Psoas muscle (tissue), 8 donors: Measurements from ENCODE around the gene CLDN22. TPM values are rescaled to one million over a fixed set of nuclear protein-coding genes. Genes with fewer than 3 reads are reported as not detected.

Experiments
- ATAC-seq, 4 donors: fragments of 200-7000 bp; cut with Tn5 transposase; one replicate each; pipeline ENCODE4 v1.9.1; 2020; ENCODE audit warnings: moderate library complexity in 3 of 4, mild to moderate bottlenecking in 2 of 4
- DNase-seq, 2 donors: peaks; one replicate each; pipeline ENCODE4 v3.0.0-alpha.2; 2020
- H3K27ac ChIP-seq: fragments of 200-600 bp; one replicate; pipeline ENCODE4 v1.8.0; 2022
- H3K27me3 ChIP-seq, 3 donors: fragments of 200-600 bp in 1 of 3; one replicate each; pipeline versions ENCODE4 v1.6.1 to v1.8.0; 2013 to 2022; ENCODE audit warnings: low read length in 2 of 3, mild to moderate bottlenecking in 2 of 3, moderate library complexity in 1 of 3; ENCODE audit not compliant: insufficient read depth in 3 of 3
- H3K36me3 ChIP-seq, 2 donors: fragments of 200-600 bp in 1 of 2; one replicate each; pipeline versions ENCODE4 v1.6.1 to v1.8.0; 2013 to 2022; ENCODE audit warnings: low read depth in 1 of 2, mild to moderate bottlenecking in 1 of 2, moderate library complexity in 1 of 2; ENCODE audit not compliant: insufficient read depth in 1 of 2
- H3K4me1 ChIP-seq: fragments of 200-600 bp; one replicate; pipeline ENCODE4 v1.8.0; 2022
- H3K4me3 ChIP-seq: fragments of 200-600 bp; one replicate; pipeline ENCODE4 v1.8.0; 2022; ENCODE audit warnings: mild to moderate bottlenecking
- H3K9me3 ChIP-seq: fragments of 200-600 bp; one replicate; pipeline ENCODE4 v1.8.0; 2022
- CTCF ChIP-seq: fragments of 200-600 bp; IDR thresholded peaks from one replicate; pipeline ENCODE4 v1.8.0; 2022; ENCODE audit warnings: antibody characterized with exemption
- WGBS, 3 donors: extraction: QIAGEN DNeasy Blood & Tissue Kit; methylation state at CpG; one replicate each; pipeline versions ENCODE4 v1.1.6 to v1.1.7; 2013; 5-methylcytosine and 5-hydroxymethylcytosine counted together
- intact Hi-C, 2 donors: fragments of 100-400 bp; cut with DNase I; formaldehyde crosslinking; loops; one replicate each; pipeline versions ENCODE4 v1.11.0 to v1.14.2; 2022
- polyA plus RNA-seq, 3 donors: library from polyadenylated mRNA; stranded (reverse); fragments of 200-250 nt; gene quantifications; one replicate each; pipeline ENCODE4 v1.2.3, GENCODE V29; 2013
- total RNA-seq, 4 donors: library from RNA; stranded (reverse); fragmentation: NEBNext Ultra II Directional in 2 of 4; extraction: Animal tissue kit (Norgen Biotek cat#: 25700) in 2 of 4; gene quantifications; one replicate each; pipeline versions ENCODE4 v1.2.1 to v1.2.4, GENCODE V29; 2021 to 2023
- donor health status: healthy with polysubstance abuse.
- donor health status: DM: no; HTN: no; CAD: no; lungs with moderate emphysema.
- donor health status: Bipolar disorder and iron deficiency.
- donor health status: healthy.
- donor health status: DM: yes; HTN: yes; CAD: no.
- donor health status: DM: no; HTN: no; CAD: no.
- donor health status: DM: no; HTN: no; CAD: no.
- donor health status: DM: yes; HTN: yes; CAD: no.

The CLDN22 gene
- total and polyA plus RNA-seq, 7 donors: not detected

- 58 to 75% (median 60%) methylated on average over 7 of the region's 7 CpGs for WGBS, 3 donors
- H3K36me3 ChIP-seq: no peaks in the 10 kb centered on the region
- no peak overlapping the region for H3K27ac ChIP-seq
- DNase-seq (no peak), ATAC-seq (no peak)
- intact Hi-C loops: no loop called here
- no peak for TF ChIP-seq CTCF
- H3K4me3 ChIP-seq: no peak overlapping the region
- peaks cover 0 to 2% (median 0%) of the 10 kb centered on the region in 3 donors for H3K27me3 ChIP-seq
- H3K4me1 ChIP-seq: no peaks in the 10 kb centered on the region
- H3K9me3 ChIP-seq: no peaks in the 10 kb centered on the region
These were observed 17.8 kb upstream of the CLDN22 start for GRCh38 chr4:183337833-183338232.

DNA sequence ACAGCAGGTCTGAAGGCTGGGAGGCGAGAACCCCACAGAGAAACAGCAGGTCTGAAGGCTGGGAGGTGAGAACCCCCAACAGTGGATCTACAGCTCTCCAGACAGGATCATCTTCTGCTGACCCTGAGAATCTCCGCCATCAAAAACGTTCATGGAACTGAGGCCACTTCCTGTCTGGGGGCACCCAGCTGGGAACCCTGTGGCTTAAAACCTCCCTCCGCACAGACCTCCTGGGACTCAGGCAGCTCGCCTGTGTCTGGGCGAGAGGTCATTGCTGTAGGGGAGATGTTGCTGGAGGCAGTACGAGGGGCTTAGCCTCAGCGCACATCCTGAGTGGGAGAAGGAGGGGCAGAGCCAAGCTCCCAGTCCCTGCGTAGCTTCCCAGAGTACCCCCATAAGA, 17.3 kb upstream of the CLDN22 start:
- H3K9me3 ChIP-seq: no peaks in the 10 kb centered on the region
- no peak for DNase-seq
- no peak overlapping the region for H3K4me3 ChIP-seq
- intact Hi-C loops: no loop called here
- no peaks in the 10 kb centered on the region for H3K36me3 ChIP-seq
- ATAC-seq: no peak
- H3K27ac ChIP-seq: no peak overlapping the region
- H3K27me3 ChIP-seq: no peaks in the 10 kb centered on the region
- no peak for TF ChIP-seq CTCF
- no peaks in the 10 kb centered on the region for H3K4me1 ChIP-seq
- WGBS, 3 donors: 83 to 92% (median 89%) methylated on average over 8 to 9 of the region's 9 CpGs

- Histone ChIP-seq H3K4me3 (no peak overlapping the region), H3K27ac (no peak overlapping the region), H3K4me1 (no peaks in the 10 kb centered on the region), H3K27me3 (no peaks in the 10 kb centered on the region), H3K36me3 (no peaks in the 10 kb centered on the region), H3K9me3 (no peaks in the 10 kb centered on the region)
- no peak for TF ChIP-seq CTCF
- intact Hi-C loops: no loop called here
- ATAC-seq (no peak), DNase-seq (no peak)
- 34 to 62% (median 48%) methylated on average over 3 of the region's 3 CpGs for WGBS, 3 donors
These were observed 15.4 kb upstream of the CLDN22 start for GRCh38 chr4:183335369-183335940.

DNA sequence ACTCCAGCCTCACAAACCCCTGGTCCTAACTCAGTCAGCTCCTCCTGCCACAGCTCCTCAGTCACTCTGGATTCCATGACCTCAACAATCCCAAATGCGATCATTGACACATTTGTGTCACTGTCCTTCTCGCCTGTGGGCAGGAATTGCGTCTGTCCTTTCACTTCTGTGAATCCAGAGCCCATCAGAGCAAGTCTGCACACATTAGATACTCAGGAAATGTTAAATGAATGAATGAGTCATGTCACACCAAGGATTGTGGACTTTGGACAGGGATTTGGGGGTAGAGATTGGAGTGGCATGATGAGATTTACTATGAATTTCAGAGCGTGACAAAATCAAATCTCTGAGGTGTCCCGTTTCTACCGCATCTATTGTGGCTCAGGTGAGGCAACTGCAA, 13.9 kb upstream of the CLDN22 start:
- TF ChIP-seq CTCF: no peak
- ATAC-seq (no peak), DNase-seq (no peak)
- Histone ChIP-seq H3K27ac (no peak overlapping the region), H3K9me3 (no peaks in the 10 kb centered on the region), H3K36me3 (no peaks in the 10 kb centered on the region), H3K4me1 (no peaks in the 10 kb centered on the region), H3K27me3 (no peaks in the 10 kb centered on the region), H3K4me3 (no peak overlapping the region)
- 76 to 81% (median 78%) methylated on average over 6 of the region's 6 CpGs for WGBS, 3 donors
- intact Hi-C loops: no loop called here

GRCh38 chr4:183333202-183333601, 13.1 kb upstream of the CLDN22 start:
- 89 to 91% (median 90%) methylated on average over 9 of the region's 9 CpGs for WGBS, 3 donors
- no peaks in the 10 kb centered on the region for H3K4me1 ChIP-seq
- intact Hi-C loops: no loop called here
- no peaks in the 10 kb centered on the region for H3K36me3 ChIP-seq
- H3K4me3 ChIP-seq: no peak overlapping the region
- no peaks in the 10 kb centered on the region for H3K27me3 ChIP-seq
- ATAC-seq (no peak), DNase-seq (no peak)
- no peak overlapping the region for H3K27ac ChIP-seq
- no peak for TF ChIP-seq CTCF
- H3K9me3 ChIP-seq: no peaks in the 10 kb centered on the region
